Stimulated activated CD8-positive, alpha-beta memory T cell treated with anti-CD3 and anti-CD28 coated beads, Interleukin-15, amount 100 ng/mL, for 4 hours (primary cell): Measurements from ENCODE around the gene NANOG.
"Not testable (repeated sequence)": the region's sequence is repeated elsewhere in the genome, so short reads cannot be mapped to it uniquely, and the experiment has no call there.

Source experiments
- DNase-seq, 2 donors: peaks; one replicate each; pipeline ENCODE4 v3.0.0-alpha.2; 2020; ENCODE audit warnings: low read depth in 2 of 2

NANOG gene

GRCh38 chr12:7801460-7801859 is 12.3 kb downstream of the NANOG start:
- no peak for DNase-seq

GRCh38 chr12:7806319-7806718 is 17.1 kb downstream of the NANOG start:
- not testable (repeated sequence) for DNase-seq

- DNase-seq, result peak; percentile 0 to 8
These were observed 17.8 kb downstream of the NANOG start for GRCh38 chr12:7806863-7807487.

- not testable (repeated sequence) for DNase-seq
These were observed 36.6 kb downstream of the NANOG start for GRCh38 chr12:7825754-7826153.

GRCh38 chr12:7829737-7830136 is 40.5 kb downstream of the NANOG start:
- not testable (repeated sequence) for DNase-seq

GRCh38 chr12:7832059-7832696 is 43.0 kb downstream of the NANOG start:
- no peak for DNase-seq

GRCh38 chr12:7833201-7833600 is 44.0 kb downstream of the NANOG start:
- not testable (repeated sequence) for DNase-seq

GRCh38 chr12:7833831-7834230 is 44.6 kb downstream of the NANOG start:
- no peak for DNase-seq

- no peak for DNase-seq
These were observed 45.5 kb downstream of the NANOG start for GRCh38 chr12:7834701-7835100.

- no peak for DNase-seq
These were observed 45.9 kb downstream of the NANOG start for GRCh38 chr12:7835116-7835515.

GRCh38 chr12:7835766-7836165 is 46.6 kb downstream of the NANOG start:
- DNase-seq, result no peak

- DNase-seq, result no peak
These were observed 48.2 kb downstream of the NANOG start for GRCh38 chr12:7837366-7837765.

GRCh38 chr12:7839226-7839625 is 50.0 kb downstream of the NANOG start:
- DNase-seq, result not testable (repeated sequence)

- not testable (repeated sequence) for DNase-seq
These were observed 50.6 kb downstream of the NANOG start for GRCh38 chr12:7839848-7840247.

- DNase-seq, result not testable (repeated sequence)
These were observed 53.2 kb downstream of the NANOG start for GRCh38 chr12:7842444-7842843.

GRCh38 chr12:7843149-7843548 is 53.9 kb downstream of the NANOG start:
- DNase-seq, result not testable (repeated sequence)

GRCh38 chr12:7843583-7843982 is 54.4 kb downstream of the NANOG start:
- DNase-seq, result not testable (repeated sequence)

GRCh38 chr12:7844116-7844515 is 54.9 kb downstream of the NANOG start:
- DNase-seq, result no peak

- DNase-seq, result not testable (repeated sequence)
These were observed 58.3 kb downstream of the NANOG start for GRCh38 chr12:7847226-7848097.

GRCh38 chr12:7848098-7848422 is 58.9 kb downstream of the NANOG start:
- DNase-seq, result not testable (repeated sequence)
